Occipital lobe (tissue), 2 donors: Measurements from ENCODE around the gene RILPL1. TPM values are rescaled to one million over a fixed set of nuclear protein-coding genes. Genes with fewer than 3 reads are reported as not detected.
A peak's percentile ranks its signal among the peaks of the same experiment; 100 is the strongest.
"Not testable (repeated sequence)": the region's sequence is repeated elsewhere in the genome, so short reads cannot be mapped to it uniquely, and the experiment has no call there.

Experiments
- DNase-seq: peaks from one replicate; lab custom pipeline; 2025; lab: John Stamatoyannopoulos, UW
- total RNA-seq: library from RNA; depleted of rRNA; stranded (reverse); fragments of >200 nt; gene quantifications from one replicate; pipeline ENCODE4 v1.2.3, GENCODE V29; 2014

Gene RILPL1
- total RNA-seq, 1 donor from 2014 or later: 4.8 TPM

DNA sequence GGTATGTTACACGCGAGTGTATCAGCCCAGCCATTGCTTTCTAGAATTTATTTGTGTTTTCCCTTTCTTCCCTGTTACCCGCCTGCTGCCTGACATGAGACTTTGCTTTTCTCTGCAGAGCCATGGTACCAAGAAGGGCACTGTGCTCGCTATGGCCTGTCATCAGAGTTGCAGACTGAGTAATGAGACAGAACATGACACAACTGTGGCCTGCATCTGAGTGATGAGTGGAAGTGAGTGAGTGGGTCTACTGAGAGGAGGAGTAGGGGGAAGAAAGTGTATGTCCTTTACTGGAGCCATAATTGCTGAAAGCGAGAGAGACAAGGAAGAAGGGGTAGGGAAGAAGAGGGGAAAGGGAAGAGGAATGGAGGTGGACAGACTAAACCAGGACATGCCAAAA lies 2.9 kb downstream of the RILPL1 start:
- DNase-seq: no peak

DNA sequence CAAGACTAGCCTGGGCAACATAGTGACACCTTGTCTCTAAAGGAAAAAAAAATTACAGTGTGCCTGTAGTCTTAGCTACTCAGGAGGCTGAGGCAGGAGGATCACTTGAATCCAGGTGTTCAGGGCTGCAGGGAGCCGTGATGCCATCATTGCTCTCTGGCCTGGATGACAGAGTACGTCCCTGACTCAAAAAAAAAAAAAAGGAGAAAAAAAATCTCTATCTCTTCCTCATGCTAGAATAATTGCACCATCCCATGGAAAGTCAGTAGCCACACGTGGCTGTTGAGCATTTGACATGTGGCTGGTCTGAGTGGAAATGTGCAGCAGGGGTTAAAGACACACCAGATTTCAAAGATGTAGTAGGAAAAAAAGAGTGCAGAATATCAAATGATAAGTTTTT lies 3.8 kb downstream of the RILPL1 start:
- no peak for DNase-seq

- DNase-seq: no peak
These were observed 4.7 kb downstream of the RILPL1 start for GRCh38 chr12:123528858-123529257.

GRCh38 chr12:123526542-123527080 lies 6.9 kb downstream of the RILPL1 start:
- no peak for DNase-seq

DNA sequence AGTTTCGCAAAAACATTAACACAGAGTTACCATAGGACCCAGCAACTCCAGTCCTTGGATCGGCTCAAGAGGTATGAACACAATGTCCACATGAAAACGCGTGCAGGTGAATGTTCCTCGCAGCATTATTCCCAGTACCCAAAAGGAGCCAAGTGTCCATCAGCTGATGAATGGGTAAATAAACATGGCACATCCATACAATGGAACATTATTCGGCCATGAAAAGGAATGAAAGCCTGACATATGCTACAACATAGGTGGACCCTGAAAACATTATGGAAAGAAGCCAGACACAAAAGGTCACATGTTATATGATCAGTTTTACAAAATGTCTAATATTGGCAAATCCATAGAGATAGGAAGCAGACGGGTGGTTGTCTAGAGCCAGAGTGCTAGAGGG lies 9.1 kb downstream of the RILPL1 start:
- DNase-seq: no peak

DNA sequence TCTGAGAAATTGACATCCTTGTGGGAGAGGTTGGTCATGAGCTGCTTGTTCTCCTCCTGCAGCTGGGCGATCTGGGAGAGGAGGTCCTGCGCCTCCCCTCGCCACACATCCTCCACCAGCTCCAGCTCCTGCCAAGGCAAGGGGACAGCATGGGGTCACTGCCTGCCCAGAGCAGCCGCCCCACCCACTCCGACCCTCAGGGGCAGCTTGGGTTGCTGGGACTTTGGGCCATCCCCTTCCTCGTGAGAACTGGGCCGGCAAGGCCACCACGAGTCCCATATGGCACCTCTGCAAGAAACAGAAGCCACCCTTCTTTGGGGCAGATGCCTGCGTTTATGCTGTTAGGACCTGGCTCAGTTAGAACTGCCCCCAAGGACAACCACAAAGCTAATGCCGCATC lies 10.0 kb downstream of the RILPL1 start:
- no peak for DNase-seq

- DNase-seq: no peak
These were observed 11.4 kb downstream of the RILPL1 start for GRCh38 chr12:123522164-123522563.

DNA sequence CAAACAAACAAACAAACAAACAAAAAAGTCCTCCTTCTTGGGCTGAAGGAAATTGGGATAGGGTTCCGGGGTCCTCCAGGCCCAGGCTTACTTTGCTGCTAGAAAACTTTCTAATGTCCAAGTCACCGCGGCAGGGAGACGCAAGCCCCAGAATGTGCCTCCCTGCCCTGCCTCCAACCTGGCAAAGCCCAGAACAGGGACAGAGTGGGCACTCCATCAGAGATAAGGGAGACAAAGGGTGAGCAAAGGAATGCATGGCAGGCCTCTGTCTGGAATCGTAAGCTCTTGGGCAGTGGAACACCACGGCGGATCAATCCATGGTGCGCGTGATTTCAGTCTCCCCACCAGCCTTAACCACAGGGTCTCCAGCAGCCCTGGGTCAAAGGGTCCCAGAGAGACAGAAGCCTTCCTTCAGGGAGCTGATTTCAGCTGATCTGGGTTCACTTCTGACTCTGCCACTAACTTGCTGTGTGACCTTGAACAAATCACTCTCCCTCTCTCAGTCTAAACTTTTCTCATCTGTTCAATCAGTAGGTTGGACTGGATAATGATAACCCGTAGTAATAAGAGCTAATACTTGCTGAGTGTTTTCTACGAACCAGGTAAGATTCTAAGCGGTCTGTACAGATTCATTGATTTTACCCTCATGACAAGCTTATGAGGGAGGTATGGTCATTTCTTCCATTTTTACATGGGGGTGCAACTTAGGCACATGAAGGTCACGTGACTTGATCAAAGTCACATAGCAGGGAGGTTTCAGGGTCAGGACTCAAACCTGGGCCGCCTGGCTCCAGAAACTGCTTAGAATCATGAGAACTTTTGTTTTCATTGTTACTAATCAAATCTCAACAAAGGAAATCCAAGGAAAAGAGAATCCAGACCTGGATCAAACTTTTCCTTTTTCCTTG lies 12.7 kb downstream of the RILPL1 start:
- DNase-seq: no peak

GRCh38 chr12:123519141-123520001 lies 14.1 kb downstream of the RILPL1 start:
- DNase-seq: peak; percentile 37

DNA sequence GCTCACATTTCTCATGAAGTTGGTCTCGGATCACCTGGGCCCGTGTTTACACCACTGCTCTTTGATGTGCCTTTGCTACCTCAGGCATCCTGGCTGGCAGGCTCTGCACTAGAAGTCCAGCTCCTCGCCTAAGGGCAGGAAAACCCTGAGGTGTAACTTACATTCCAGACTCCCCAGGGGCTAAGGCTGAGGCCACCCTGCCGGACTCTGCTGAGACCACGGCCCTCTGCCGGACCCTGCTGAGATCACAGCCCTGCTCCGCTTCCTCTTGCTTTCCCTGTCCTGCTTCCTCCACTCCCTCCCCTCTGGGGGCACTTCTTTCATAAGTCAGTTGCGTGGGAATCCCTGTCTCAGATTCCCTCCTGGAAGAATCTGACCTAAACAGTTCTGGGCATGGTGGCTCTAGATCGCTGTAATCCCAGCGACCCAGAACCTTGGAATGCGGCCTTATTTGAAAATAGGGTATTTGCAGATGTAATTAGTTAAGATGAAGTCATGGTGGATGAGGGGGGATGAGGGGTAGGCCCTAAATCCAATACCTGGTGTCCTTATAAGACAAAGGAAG lies 17.2 kb downstream of the RILPL1 start:
- no peak for DNase-seq

- not testable (repeated sequence) for DNase-seq
These were observed 18.8 kb downstream of the RILPL1 start for GRCh38 chr12:123514582-123515221.

- no peak for DNase-seq
These were observed 19.7 kb downstream of the RILPL1 start for GRCh38 chr12:123513805-123514204.

DNA sequence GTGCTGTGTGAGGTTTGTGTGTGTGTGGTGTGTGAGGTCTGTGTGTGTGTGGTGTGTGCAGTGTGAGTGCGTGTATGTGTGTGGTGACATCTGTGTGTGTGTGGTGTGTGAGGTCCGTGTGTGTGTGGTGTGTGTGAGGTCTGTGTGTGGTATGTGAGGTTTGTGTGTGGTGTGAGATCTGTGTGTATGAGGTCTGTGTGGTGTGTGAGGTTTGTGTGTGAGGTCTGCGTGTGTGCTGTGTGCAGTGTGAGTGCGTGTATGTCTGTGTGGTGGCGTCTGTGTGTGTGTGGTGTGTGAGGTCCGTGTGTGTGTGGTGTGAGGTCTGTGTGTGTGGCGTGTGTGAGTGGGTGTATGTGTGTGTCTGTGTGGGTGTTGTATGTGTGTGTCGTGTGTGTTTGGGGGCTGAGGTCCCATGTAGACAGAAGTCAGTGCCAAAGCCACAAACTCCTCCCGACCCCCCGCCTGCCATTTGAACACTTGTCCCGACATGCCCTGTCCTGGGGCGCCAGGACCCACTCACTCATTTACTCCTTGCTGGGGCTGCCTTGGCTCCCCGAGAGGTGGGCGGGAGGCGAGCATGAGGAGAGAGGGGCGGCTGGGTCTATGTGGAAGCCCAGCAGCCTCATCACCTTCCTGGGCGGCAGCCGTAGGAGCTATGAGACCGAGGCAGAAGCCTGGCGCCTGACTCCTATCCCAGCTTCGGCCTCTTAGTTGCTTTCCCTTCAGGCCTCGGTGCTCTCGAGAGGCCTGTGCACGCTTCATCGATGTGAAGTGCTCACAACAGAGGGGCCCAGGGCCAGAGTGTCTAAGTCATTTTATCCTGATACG lies 20.5 kb downstream of the RILPL1 start:
- DNase-seq: no peak

GRCh38 chr12:123506843-123507236 lies 26.7 kb downstream of the RILPL1 start:
- DNase-seq: no peak

GRCh38 chr12:123506059-123506842 lies 27.3 kb downstream of the RILPL1 start:
- DNase-seq: no peak

- DNase-seq: no peak
These were observed 31.3 kb downstream of the RILPL1 start for GRCh38 chr12:123502163-123502704.

GRCh38 chr12:123499332-123499731 lies 34.2 kb downstream of the RILPL1 start:
- no peak for DNase-seq

GRCh38 chr12:123498126-123498825 lies 35.2 kb downstream of the RILPL1 start:
- no peak for DNase-seq

GRCh38 chr12:123497065-123497464 lies 36.5 kb downstream of the RILPL1 start:
- DNase-seq: no peak
